Upper lobe of left lung (tissue), 4 donors: ENCODE results near the gene CXCL16.

Source experiments
- EP300 ChIP-seq, 4 donors: sonication (generic); formaldehyde crosslinking; IDR thresholded peaks; one replicate each; pipeline ENCODE4 v1.5.1; 2017; ENCODE audit warnings: antibody characterized with exemption in 4 of 4, control low read depth in 2 of 4
- POLR2A ChIP-seq, 4 donors: fragments of 450-650 bp; IDR thresholded peaks; one replicate each; pipeline ENCODE4 v1.5.1; 2016 to 2017; ENCODE audit warnings: antibody characterized with exemption in 4 of 4, mild to moderate bottlenecking in 2 of 4
- POLR2AphosphoS5 ChIP-seq, 2 donors: sonication (generic); formaldehyde crosslinking; IDR thresholded peaks; one replicate each; pipeline ENCODE4 v1.5.1; 2017; ENCODE audit warnings: antibody characterized with exemption in 2 of 2
- TF ChIP-seq, protein P1 (sequence below), 6 experiments: fragments of 450-650 bp in 4 of 6; fragments of 200-600 bp in 2 of 6; sonication (generic) in 2 of 6; IDR thresholded peaks; one replicate each; pipeline ENCODE4 v1.5.1; 2016 to 2019; ENCODE audit warnings: antibody characterized with exemption in 6 of 6

DNA sequence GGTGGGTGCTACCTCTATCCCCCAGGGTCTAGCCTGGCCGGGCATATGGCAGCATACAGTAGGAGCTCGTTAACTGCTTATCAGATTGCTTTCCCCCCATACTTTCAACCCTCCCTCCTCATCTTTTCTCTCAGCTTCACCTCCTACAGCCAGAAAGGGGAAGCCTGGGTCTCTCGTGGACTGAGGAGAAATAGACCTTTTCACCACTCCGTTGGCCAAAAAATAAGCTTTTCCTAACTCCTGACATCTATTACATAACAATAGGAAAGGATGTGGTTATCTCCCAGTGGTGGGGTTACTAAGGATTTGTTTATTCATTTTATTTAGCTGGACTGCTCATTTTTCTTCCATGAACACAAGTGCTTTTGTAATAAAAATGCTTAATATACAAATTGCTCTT, 9.0 kb upstream of the CXCL16 start:
- TF ChIP-seq, protein P1, sequence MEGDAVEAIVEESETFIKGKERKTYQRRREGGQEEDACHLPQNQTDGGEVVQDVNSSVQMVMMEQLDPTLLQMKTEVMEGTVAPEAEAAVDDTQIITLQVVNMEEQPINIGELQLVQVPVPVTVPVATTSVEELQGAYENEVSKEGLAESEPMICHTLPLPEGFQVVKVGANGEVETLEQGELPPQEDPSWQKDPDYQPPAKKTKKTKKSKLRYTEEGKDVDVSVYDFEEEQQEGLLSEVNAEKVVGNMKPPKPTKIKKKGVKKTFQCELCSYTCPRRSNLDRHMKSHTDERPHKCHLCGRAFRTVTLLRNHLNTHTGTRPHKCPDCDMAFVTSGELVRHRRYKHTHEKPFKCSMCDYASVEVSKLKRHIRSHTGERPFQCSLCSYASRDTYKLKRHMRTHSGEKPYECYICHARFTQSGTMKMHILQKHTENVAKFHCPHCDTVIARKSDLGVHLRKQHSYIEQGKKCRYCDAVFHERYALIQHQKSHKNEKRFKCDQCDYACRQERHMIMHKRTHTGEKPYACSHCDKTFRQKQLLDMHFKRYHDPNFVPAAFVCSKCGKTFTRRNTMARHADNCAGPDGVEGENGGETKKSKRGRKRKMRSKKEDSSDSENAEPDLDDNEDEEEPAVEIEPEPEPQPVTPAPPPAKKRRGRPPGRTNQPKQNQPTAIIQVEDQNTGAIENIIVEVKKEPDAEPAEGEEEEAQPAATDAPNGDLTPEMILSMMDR (IDR thresholded peaks at IDR 0.05): no peak
- TF ChIP-seq POLR2AphosphoS5 (IDR thresholded peaks at IDR 0.05) (no peak), POLR2A (IDR thresholded peaks at IDR 0.05) (no peak), EP300 (IDR thresholded peaks at IDR 0.05) (no peak)
